Measurements from ENCODE around the gene SLC45A2. TPM values are rescaled to one million over a fixed set of nuclear protein-coding genes. Genes with fewer than 3 reads are reported as not detected.

Gene SLC45A2
- polyA plus RNA-seq, 3 donors = not detected

GRCh38 chr5:33975852-33976251 lies 8.6 kb downstream of the SLC45A2 start:
- no peak overlapping the region for H3K27ac Mint-ChIP-seq
- no peak overlapping the region for H3K4me3 ChIP-seq (replicated peaks in 1 of 3; ENCODE audit: low read depth in 2 of 3, low read length in 3 of 3)
- no peaks in the 10 kb centered on the region for H3K9me3 ChIP-seq (replicated peaks in 1 of 2; ENCODE audit: control insufficient read depth in 1 of 2, insufficient read depth in 1 of 2, low read length in 2 of 2)
- no peak overlapping the region for H2AFZ ChIP-seq (ENCODE audit: insufficient read depth, low read depth, low read length, poor library complexity, severe bottlenecking)
- H3K27me3 ChIP-seq (ENCODE audit: control insufficient read depth in 2 of 2, insufficient read depth in 2 of 2, low read length in 2 of 2) = no peaks in the 10 kb centered on the region
- no peak overlapping the region for H3K4me2 ChIP-seq (replicated peaks; ENCODE audit: extremely low read depth, low read length, poor library complexity, severe bottlenecking)
- peaks cover 0 to 1% (median 0%) of the 10 kb centered on the region in 7 donors for H3K9me3 Mint-ChIP-seq
- no peak overlapping the region for H3K9ac ChIP-seq (ENCODE audit: insufficient read depth, low read length, poor library complexity, severe bottlenecking)
- no peak overlapping the region for H3K27ac ChIP-seq (ENCODE audit: low read depth in 1 of 2, low read length in 2 of 2)
- no peak for DNase-seq
- no peak overlapping the region for H3K4me3 Mint-ChIP-seq
- intact Hi-C loops (cut with micrococcal nuclease) = no loop called here
- H3K36me3 ChIP-seq (replicated peaks in 1 of 2; ENCODE audit: control insufficient read depth in 1 of 2, insufficient read depth in 2 of 2, low read length in 2 of 2) = no peaks in the 10 kb centered on the region
- no peaks in the 10 kb centered on the region for H4K20me1 ChIP-seq (ENCODE audit: insufficient read depth, low read length)
- no peaks in the 10 kb centered on the region for H3K4me1 ChIP-seq (ENCODE audit: control insufficient read depth in 1 of 2, insufficient read depth in 2 of 2, low read length in 2 of 2)
- WGBS (ENCODE audit: insufficient coverage) = 92% methylated on average over 1 of the region's 5 CpGs
- no peaks in the 10 kb centered on the region for H3K79me2 ChIP-seq (ENCODE audit: insufficient read depth, low read length)
- no peaks in the 10 kb centered on the region for H3K4me1 Mint-ChIP-seq
- TF ChIP-seq CTCF (IDR thresholded peaks at IDR 0.05) = no peak
- no peaks in the 10 kb centered on the region for H3K36me3 Mint-ChIP-seq
- peaks cover 0 to 2% (median 1%) of the 10 kb centered on the region in 3 donors for H3K27me3 Mint-ChIP-seq (ENCODE audit: low read depth in 3 of 3)

DNA sequence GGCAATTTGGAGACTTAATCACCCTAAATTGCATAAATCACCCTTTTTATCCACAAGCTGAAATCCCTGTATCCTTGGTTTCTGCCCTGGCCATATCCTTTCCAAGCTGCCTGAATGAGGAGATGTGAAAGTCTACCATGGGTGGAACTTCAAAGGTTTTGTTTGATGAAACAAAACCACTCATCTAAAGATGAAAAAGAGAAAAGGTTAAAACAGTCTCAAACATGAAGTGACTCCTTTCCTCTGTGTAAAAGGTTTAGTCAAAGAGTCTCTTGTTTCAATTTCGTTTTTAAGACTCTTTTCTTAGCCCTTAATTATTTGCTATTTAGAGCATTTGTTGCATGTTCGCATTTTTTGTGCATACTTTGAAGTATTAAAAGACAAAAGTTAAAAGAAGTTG lies 11.2 kb downstream of the SLC45A2 start:
- H3K9me3 ChIP-seq (replicated peaks in 1 of 2; ENCODE audit: control insufficient read depth in 1 of 2, insufficient read depth in 1 of 2, low read length in 2 of 2) = no peaks in the 10 kb centered on the region
- H3K4me1 ChIP-seq (ENCODE audit: control insufficient read depth in 1 of 2, insufficient read depth in 2 of 2, low read length in 2 of 2) = no peaks in the 10 kb centered on the region
- H3K79me2 ChIP-seq (ENCODE audit: insufficient read depth, low read length) = no peaks in the 10 kb centered on the region
- WGBS (ENCODE audit: insufficient coverage) = no CpG with 5 or more reads among the region's 2 CpGs
- H3K27ac ChIP-seq (ENCODE audit: low read depth in 1 of 2, low read length in 2 of 2) = no peak overlapping the region
- Mint-ChIP-seq H3K27ac (no peak overlapping the region), H3K4me3 (no peak overlapping the region), H3K4me1 (no peaks in the 10 kb centered on the region), H3K36me3 (no peaks in the 10 kb centered on the region), H3K9me3 (peaks cover 0 to 1% (median 0%) of the 10 kb centered on the region in 7 donors), H3K27me3 (ENCODE audit: low read depth in 3 of 3) (peaks cover under 1 to 2% (median 1%) of the 10 kb centered on the region in 3 donors)
- H3K4me3 ChIP-seq (replicated peaks in 1 of 3; ENCODE audit: low read depth in 2 of 3, low read length in 3 of 3) = no peak overlapping the region
- H3K27me3 ChIP-seq (ENCODE audit: control insufficient read depth in 2 of 2, insufficient read depth in 2 of 2, low read length in 2 of 2) = no peaks in the 10 kb centered on the region
- no peaks in the 10 kb centered on the region for H4K20me1 ChIP-seq (ENCODE audit: insufficient read depth, low read length)
- no peaks in the 10 kb centered on the region for H3K36me3 ChIP-seq (replicated peaks in 1 of 2; ENCODE audit: control insufficient read depth in 1 of 2, insufficient read depth in 2 of 2, low read length in 2 of 2)
- DNase-seq = no peak
- TF ChIP-seq CTCF (IDR thresholded peaks at IDR 0.05) = no peak
- no peak overlapping the region for H3K4me2 ChIP-seq (replicated peaks; ENCODE audit: extremely low read depth, low read length, poor library complexity, severe bottlenecking)
- intact Hi-C loops (cut with micrococcal nuclease) = no loop called here
- no peak overlapping the region for H3K9ac ChIP-seq (ENCODE audit: insufficient read depth, low read length, poor library complexity, severe bottlenecking)
- H2AFZ ChIP-seq (ENCODE audit: insufficient read depth, low read depth, low read length, poor library complexity, severe bottlenecking) = no peak overlapping the region

All from CD14-positive monocyte (primary cell).